GM12864 (cell line): ENCODE results near the gene TMEM229B.

ENCODE experiments used
- DNase-seq: peaks from one replicate; pipeline ENCODE4 v3.0.0-alpha.2; 2011; ENCODE audit warnings: low read depth
- H3K4me3 ChIP-seq: 2 replicates; pipeline ENCODE4 v1.5.1; 2011; ENCODE audit warnings: mild to moderate bottlenecking, low read depth, low read length, control low read depth
- CTCF ChIP-seq: IDR thresholded peaks from 2 replicates; pipeline ENCODE4 v1.5.1; 2011; ENCODE audit warnings: low read depth, mild to moderate bottlenecking, moderate library complexity, low read length, control low read depth, inconsistent platforms; ENCODE audit errors: missing control alignments

The TMEM229B gene

GRCh38 chr14:67426983-67427606 is 61.4 kb downstream of the TMEM229B start:
- peak; percentile 55 for DNase-seq
- peak; percentile 83 for TF ChIP-seq CTCF
- no peak overlapping the region for H3K4me3 ChIP-seq

GRCh38 chr14:67426161-67426560 is 62.4 kb downstream of the TMEM229B start:
- no peak for TF ChIP-seq CTCF
- no peak for DNase-seq
- H3K4me3 ChIP-seq, result no peak overlapping the region

GRCh38 chr14:67425608-67426007 is 62.9 kb downstream of the TMEM229B start:
- DNase-seq, result no peak
- H3K4me3 ChIP-seq, result no peak overlapping the region
- no peak for TF ChIP-seq CTCF

- no peak overlapping the region for H3K4me3 ChIP-seq
- no peak for TF ChIP-seq CTCF
- no peak for DNase-seq
Measured at GRCh38 chr14:67424539-67424938, 64.0 kb downstream of the TMEM229B start.

GRCh38 chr14:67423424-67423823 is 65.1 kb downstream of the TMEM229B start:
- DNase-seq, result no peak
- H3K4me3 ChIP-seq, result no peak overlapping the region
- TF ChIP-seq CTCF, result no peak

GRCh38 chr14:67421356-67422224 is 66.9 kb downstream of the TMEM229B start:
- TF ChIP-seq CTCF, result no peak
- DNase-seq, result no peak
- no peak overlapping the region for H3K4me3 ChIP-seq
